K562 (cell line): ENCODE data around the gene ZDHHC19. TPM values are rescaled to one million over a fixed set of nuclear protein-coding genes. Genes with fewer than 3 reads are reported as not detected.

Source experiments
- ARHGAP35 ChIP-seq: fragments of 450-650 bp; IDR thresholded peaks from 2 replicates; pipeline ENCODE4 v1.6.1; 2018; ENCODE audit not compliant: partially characterized antibody
- CAMTA2 ChIP-seq: fragments of 250-450 bp; sonication (Bioruptor Pico); conservative IDR thresholded peaks from 2 replicates; pipeline ENCODE4 v1.5.1; 2022
- EP300 ChIP-seq: IDR thresholded peaks from 2 replicates; pipeline ENCODE4 v1.6.1; 2012; ENCODE audit warnings: low read length, improper control_type of control experiment
- FOSL1 ChIP-seq: fragments of 200-800 bp; sonication (Bioruptor generic); conservative IDR thresholded peaks from 2 replicates; pipeline ENCODE4 v1.6.1; 2016; ENCODE audit warnings: missing genetic modification characterization, missing compliant biosample characterization
- FOXK2 ChIP-seq, 2 experiments: fragments of 450-650 bp; IDR thresholded peaks in 1 of 2; conservative IDR thresholded peaks in 1 of 2; 2 replicates each; pipeline ENCODE4 v1.6.1; 2016; ENCODE audit warnings: low read depth in 2 of 2, mild to moderate bottlenecking in 1 of 2
- GABPB1 ChIP-seq: sonication (generic); formaldehyde crosslinking; IDR thresholded peaks from 2 replicates; pipeline ENCODE4 v1.8.0; 2022; ENCODE audit warnings: mild to moderate bottlenecking, missing genetic modification reagents
- IFI16 ChIP-seq: fragments of 250-450 bp; sonication (Bioruptor Pico); IDR thresholded peaks from 2 replicates; pipeline ENCODE4 v2.1.2; 2022; ENCODE audit warnings: mild to moderate bottlenecking, inconsistent platforms
- NELFE ChIP-seq: IDR thresholded peaks from 2 replicates; pipeline ENCODE4 v1.6.1; 2011; ENCODE audit warnings: mild to moderate bottlenecking; ENCODE audit not compliant: insufficient read depth, insufficient read length
- POLR3G ChIP-seq: IDR thresholded peaks from 2 replicates; pipeline ENCODE4 v1.6.1; 2011; ENCODE audit not compliant: insufficient read length, insufficient replicate concordance; ENCODE audit errors: extremely low read depth
- PTRF ChIP-seq: fragments of 450-650 bp; IDR thresholded peaks from 2 replicates; pipeline ENCODE4 v1.6.1; 2016; ENCODE audit warnings: mild to moderate bottlenecking, missing genetic modification characterization, missing compliant biosample characterization
- SMARCE1 ChIP-seq: fragments of 450-650 bp; IDR thresholded peaks from 2 replicates; pipeline ENCODE4 v1.7.1; 2016; ENCODE audit warnings: mild to moderate bottlenecking
- TRIM24 ChIP-seq, 2 experiments: fragments of 450-650 bp; IDR thresholded peaks; 2 replicates each; pipeline ENCODE4 v1.6.1; 2016
- ZNF668 ChIP-seq: fragments of 250-450 bp; sonication (Bioruptor Pico); IDR thresholded peaks from 2 replicates; pipeline ENCODE4 v1.8.0; 2022; ENCODE audit warnings: mild to moderate bottlenecking, inconsistent platforms
- polyA plus RNA-seq, 8 experiments: library from polyadenylated mRNA; depleted of rRNA in 4 of 8; stranded (reverse) in 5 of 8; unstranded in 3 of 8; fragments of >200 nt; fragmentation: Nextera tagmentation in 2 of 8; fragmentation: Illumina TruSeq in 1 of 8; extraction: Ambion mirVana in 2 of 8; extraction: Trizol in 1 of 8; gene quantifications; 2 replicates each; pipeline versions ENCODE4 v1.2.1 to v1.2.3, GENCODE V29; 2011 to 2014; ENCODE audit warnings: inconsistent platforms in 1 of 8, missing spikeins in 1 of 8
- total RNA-seq, 7 experiments: library from RNA; depleted of rRNA in 6 of 7; stranded (reverse); fragments of >200 nt in 6 of 7; fragmentation: Illumina TruSeq in 2 of 7; extraction: Trizol in 2 of 7; gene quantifications; 2 replicates each; pipeline versions ENCODE4 v1.2.1 to v1.2.3, GENCODE V29; 2011 to 2021; ENCODE audit warnings: low replicate concordance in 1 of 7
- TF ChIP-seq, protein P1 (sequence below): sonication (generic); formaldehyde crosslinking; IDR thresholded peaks from 2 replicates; pipeline ENCODE4 v1.8.0; 2022; ENCODE audit warnings: mild to moderate bottlenecking, missing genetic modification reagents
- TF ChIP-seq, protein P2 (sequence below), 3 experiments: fragments of 200-800 bp in 1 of 3; fragments of 250-450 bp in 1 of 3; fragments of 450-650 bp in 1 of 3; sonication (Bioruptor Pico) in 1 of 3; sonication (Bioruptor generic) in 1 of 3; formaldehyde crosslinking in 1 of 3; IDR thresholded peaks; 2 replicates each; pipeline versions ENCODE4 v1.6.1 to v1.8.0; 2016 to 2022; ENCODE audit warnings: mild to moderate bottlenecking in 2 of 3, missing genetic modification characterization in 2 of 3, missing compliant biosample characterization in 1 of 3, moderate library complexity in 1 of 3
- TF ChIP-seq, protein P3 (sequence below): fragments of 450-650 bp; conservative IDR thresholded peaks from 2 replicates; pipeline ENCODE4 v1.6.1; 2016; ENCODE audit warnings: missing genetic modification characterization, low read depth, mild to moderate bottlenecking, missing compliant biosample characterization, moderate library complexity
- TF ChIP-seq, protein P4 (sequence below): sonication (generic); formaldehyde crosslinking; IDR thresholded peaks from 2 replicates; pipeline ENCODE4 v1.5.0; 2020; ENCODE audit warnings: missing genetic modification reagents

The ZDHHC19 gene
- total and polyA plus RNA-seq, 9 of the 15 experiments (the other 6 are each of a cell fraction or from before 2014, with no cell fraction given), result 0.40 to 5.5 (median 1.1) TPM

DNA sequence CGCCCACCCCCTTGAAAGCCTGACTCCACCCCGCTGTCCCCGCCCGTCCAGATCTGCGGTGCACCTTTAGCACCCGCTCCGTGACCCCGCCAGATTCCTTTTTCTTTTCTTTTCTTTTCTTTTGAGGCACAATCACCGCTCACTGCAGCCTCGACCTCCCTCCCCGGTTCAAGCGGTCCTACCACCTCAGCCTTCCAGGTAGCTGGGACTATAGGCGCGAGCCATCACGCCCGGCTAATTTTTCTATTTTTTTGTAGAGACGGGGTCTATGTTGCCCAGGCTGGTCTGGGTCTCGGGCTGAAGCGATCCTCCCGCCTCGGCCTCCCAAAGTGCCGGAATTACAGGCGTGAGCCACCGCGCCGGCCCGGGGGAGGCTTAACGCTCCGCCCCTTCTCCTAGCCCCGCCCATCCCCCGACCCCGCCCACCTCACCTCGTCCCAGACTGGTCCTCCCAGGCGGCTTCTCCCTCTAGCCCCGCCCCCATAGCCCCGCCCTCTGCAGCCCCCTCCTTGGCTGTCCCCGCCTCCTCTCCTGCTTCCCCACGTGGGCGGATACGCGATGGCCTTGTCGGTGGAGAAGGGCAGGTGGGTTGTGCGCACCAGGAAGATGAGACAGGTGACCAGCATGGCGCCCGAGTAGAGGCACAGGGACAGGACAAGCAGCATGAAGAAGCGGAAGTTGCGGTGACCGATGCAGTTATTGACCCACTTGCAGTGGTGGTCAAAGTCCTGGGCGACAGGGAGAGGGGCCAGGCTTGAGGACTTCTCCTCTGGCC lies 3.2 kb downstream of the ZDHHC19 start (continued):
- TF ChIP-seq, protein P1, sequence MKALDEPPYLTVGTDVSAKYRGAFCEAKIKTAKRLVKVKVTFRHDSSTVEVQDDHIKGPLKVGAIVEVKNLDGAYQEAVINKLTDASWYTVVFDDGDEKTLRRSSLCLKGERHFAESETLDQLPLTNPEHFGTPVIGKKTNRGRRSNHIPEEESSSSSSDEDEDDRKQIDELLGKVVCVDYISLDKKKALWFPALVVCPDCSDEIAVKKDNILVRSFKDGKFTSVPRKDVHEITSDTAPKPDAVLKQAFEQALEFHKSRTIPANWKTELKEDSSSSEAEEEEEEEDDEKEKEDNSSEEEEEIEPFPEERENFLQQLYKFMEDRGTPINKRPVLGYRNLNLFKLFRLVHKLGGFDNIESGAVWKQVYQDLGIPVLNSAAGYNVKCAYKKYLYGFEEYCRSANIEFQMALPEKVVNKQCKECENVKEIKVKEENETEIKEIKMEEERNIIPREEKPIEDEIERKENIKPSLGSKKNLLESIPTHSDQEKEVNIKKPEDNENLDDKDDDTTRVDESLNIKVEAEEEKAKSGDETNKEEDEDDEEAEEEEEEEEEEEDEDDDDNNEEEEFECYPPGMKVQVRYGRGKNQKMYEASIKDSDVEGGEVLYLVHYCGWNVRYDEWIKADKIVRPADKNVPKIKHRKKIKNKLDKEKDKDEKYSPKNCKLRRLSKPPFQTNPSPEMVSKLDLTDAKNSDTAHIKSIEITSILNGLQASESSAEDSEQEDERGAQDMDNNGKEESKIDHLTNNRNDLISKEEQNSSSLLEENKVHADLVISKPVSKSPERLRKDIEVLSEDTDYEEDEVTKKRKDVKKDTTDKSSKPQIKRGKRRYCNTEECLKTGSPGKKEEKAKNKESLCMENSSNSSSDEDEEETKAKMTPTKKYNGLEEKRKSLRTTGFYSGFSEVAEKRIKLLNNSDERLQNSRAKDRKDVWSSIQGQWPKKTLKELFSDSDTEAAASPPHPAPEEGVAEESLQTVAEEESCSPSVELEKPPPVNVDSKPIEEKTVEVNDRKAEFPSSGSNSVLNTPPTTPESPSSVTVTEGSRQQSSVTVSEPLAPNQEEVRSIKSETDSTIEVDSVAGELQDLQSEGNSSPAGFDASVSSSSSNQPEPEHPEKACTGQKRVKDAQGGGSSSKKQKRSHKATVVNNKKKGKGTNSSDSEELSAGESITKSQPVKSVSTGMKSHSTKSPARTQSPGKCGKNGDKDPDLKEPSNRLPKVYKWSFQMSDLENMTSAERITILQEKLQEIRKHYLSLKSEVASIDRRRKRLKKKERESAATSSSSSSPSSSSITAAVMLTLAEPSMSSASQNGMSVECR (CRISPR knock-in tag), result peak; percentile 61; the same call in 1 of the 2 replicates
- TF ChIP-seq, protein P2, sequence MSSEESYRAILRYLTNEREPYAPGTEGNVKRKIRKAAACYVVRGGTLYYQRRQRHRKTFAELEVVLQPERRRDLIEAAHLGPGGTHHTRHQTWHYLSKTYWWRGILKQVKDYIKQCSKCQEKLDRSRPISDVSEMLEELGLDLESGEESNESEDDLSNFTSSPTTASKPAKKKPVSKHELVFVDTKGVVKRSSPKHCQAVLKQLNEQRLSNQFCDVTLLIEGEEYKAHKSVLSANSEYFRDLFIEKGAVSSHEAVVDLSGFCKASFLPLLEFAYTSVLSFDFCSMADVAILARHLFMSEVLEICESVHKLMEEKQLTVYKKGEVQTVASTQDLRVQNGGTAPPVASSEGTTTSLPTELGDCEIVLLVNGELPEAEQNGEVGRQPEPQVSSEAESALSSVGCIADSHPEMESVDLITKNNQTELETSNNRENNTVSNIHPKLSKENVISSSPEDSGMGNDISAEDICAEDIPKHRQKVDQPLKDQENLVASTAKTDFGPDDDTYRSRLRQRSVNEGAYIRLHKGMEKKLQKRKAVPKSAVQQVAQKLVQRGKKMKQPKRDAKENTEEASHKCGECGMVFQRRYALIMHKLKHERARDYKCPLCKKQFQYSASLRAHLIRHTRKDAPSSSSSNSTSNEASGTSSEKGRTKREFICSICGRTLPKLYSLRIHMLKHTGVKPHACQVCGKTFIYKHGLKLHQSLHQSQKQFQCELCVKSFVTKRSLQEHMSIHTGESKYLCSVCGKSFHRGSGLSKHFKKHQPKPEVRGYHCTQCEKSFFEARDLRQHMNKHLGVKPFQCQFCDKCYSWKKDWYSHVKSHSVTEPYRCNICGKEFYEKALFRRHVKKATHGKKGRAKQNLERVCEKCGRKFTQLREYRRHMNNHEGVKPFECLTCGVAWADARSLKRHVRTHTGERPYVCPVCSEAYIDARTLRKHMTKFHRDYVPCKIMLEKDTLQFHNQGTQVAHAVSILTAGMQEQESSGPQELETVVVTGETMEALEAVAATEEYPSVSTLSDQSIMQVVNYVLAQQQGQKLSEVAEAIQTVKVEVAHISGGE (CRISPR knock-in tag; IDR thresholded peaks at IDR 0.05), result no peak
- TF ChIP-seq, protein P3, sequence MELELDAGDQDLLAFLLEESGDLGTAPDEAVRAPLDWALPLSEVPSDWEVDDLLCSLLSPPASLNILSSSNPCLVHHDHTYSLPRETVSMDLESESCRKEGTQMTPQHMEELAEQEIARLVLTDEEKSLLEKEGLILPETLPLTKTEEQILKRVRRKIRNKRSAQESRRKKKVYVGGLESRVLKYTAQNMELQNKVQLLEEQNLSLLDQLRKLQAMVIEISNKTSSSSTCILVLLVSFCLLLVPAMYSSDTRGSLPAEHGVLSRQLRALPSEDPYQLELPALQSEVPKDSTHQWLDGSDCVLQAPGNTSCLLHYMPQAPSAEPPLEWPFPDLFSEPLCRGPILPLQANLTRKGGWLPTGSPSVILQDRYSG (tag), result no peak
- no peak for TF ChIP-seq ZNF668 (CRISPR knock-in tag)
- TF ChIP-seq PTRF (tag), result no peak
- no peak for TF ChIP-seq FOXK2 (conservative IDR thresholded peaks at IDR 0.05 in 1 of 2, IDR thresholded peaks at IDR 0.05 in 1 of 2; ENCODE audit: low read depth in 2 of 2)
- TF ChIP-seq NELFE, result no peak
- peak; percentile 60 for TF ChIP-seq ARHGAP35
- TF ChIP-seq POLR3G, result no peak
- TF ChIP-seq EP300, result no peak
- no peak for TF ChIP-seq IFI16 (CRISPR knock-in tag)
- TF ChIP-seq, protein P4, sequence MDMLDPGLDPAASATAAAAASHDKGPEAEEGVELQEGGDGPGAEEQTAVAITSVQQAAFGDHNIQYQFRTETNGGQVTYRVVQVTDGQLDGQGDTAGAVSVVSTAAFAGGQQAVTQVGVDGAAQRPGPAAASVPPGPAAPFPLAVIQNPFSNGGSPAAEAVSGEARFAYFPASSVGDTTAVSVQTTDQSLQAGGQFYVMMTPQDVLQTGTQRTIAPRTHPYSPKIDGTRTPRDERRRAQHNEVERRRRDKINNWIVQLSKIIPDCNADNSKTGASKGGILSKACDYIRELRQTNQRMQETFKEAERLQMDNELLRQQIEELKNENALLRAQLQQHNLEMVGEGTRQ (CRISPR knock-in tag), result peak; percentile 73
- no peak for TF ChIP-seq FOSL1 (tag)
- no peak for TF ChIP-seq GABPB1 (CRISPR knock-in tag)
- TF ChIP-seq SMARCE1, result peak; percentile 63; the same call in 1 of the 2 replicates
- TF ChIP-seq CAMTA2 (CRISPR knock-in tag), result no peak
- peak in 1 of 2 experiments; percentile 9; a peak in 1 of 4 replicates for TF ChIP-seq TRIM24 (IDR thresholded peaks at IDR 0.05)
